ENCODE data around the gene INSL3. TPM values are rescaled to one million over a fixed set of nuclear protein-coding genes. Genes with fewer than 3 reads are reported as not detected.

Gene INSL3
- total and polyA plus RNA-seq, 2 donors from 2014 or later: not detected

DNA sequence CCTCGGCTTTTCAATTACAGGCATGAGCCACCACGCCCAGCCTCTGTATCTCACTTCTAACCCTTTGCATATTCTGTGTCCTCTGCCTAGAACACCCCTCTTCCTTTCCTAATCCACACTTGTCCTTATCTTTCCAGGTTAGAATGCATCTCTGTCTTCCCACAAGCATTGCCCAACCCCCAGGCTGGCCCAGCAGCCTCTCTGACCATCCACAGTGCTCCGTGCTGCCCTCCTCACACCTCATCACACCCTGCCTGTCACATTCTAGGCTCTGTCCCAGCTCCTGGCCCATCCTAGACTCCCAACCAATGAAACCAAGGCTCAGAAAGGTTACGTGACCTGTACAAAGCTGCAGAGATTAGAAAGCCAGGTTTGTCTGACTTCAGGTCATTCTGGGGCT is 15.2 kb upstream of the INSL3 start:
- Histone ChIP-seq H3K27ac (ENCODE audit: low read depth in 2 of 2, low read length in 2 of 2) (no peak overlapping the region), H3K9me3 (ENCODE audit: control insufficient read depth in 2 of 3, insufficient read depth in 1 of 3, low read length in 3 of 3) (no peaks in the 10 kb centered on the region), H3K4me3 (ENCODE audit: low read length in 3 of 3) (no peak overlapping the region), H3K27me3 (ENCODE audit: control insufficient read depth, insufficient read depth, low read length) (no peaks in the 10 kb centered on the region), H3K36me3 (ENCODE audit: control insufficient read depth in 2 of 3, insufficient read depth in 3 of 3, low read length in 3 of 3) (no peaks in the 10 kb centered on the region), H3K4me1 (ENCODE audit: control insufficient read depth in 2 of 3, insufficient read depth in 2 of 3, low read depth in 1 of 3, low read length in 3 of 3) (peaks cover 0 to 2% (median 0%) of the 10 kb centered on the region in 3 donors), H3K9ac (ENCODE audit: low read length in 3 of 3) (no peak overlapping the region)
- DNase-seq: no peak
- TF ChIP-seq, protein P1, sequence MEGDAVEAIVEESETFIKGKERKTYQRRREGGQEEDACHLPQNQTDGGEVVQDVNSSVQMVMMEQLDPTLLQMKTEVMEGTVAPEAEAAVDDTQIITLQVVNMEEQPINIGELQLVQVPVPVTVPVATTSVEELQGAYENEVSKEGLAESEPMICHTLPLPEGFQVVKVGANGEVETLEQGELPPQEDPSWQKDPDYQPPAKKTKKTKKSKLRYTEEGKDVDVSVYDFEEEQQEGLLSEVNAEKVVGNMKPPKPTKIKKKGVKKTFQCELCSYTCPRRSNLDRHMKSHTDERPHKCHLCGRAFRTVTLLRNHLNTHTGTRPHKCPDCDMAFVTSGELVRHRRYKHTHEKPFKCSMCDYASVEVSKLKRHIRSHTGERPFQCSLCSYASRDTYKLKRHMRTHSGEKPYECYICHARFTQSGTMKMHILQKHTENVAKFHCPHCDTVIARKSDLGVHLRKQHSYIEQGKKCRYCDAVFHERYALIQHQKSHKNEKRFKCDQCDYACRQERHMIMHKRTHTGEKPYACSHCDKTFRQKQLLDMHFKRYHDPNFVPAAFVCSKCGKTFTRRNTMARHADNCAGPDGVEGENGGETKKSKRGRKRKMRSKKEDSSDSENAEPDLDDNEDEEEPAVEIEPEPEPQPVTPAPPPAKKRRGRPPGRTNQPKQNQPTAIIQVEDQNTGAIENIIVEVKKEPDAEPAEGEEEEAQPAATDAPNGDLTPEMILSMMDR (IDR thresholded peaks at IDR 0.05; ENCODE audit: borderline replicate concordance, extremely low read depth, insufficient read depth): no peak
- no peak for FAIRE-seq
- intact Hi-C loops (cut with DNase I): no loop called here

DNA sequence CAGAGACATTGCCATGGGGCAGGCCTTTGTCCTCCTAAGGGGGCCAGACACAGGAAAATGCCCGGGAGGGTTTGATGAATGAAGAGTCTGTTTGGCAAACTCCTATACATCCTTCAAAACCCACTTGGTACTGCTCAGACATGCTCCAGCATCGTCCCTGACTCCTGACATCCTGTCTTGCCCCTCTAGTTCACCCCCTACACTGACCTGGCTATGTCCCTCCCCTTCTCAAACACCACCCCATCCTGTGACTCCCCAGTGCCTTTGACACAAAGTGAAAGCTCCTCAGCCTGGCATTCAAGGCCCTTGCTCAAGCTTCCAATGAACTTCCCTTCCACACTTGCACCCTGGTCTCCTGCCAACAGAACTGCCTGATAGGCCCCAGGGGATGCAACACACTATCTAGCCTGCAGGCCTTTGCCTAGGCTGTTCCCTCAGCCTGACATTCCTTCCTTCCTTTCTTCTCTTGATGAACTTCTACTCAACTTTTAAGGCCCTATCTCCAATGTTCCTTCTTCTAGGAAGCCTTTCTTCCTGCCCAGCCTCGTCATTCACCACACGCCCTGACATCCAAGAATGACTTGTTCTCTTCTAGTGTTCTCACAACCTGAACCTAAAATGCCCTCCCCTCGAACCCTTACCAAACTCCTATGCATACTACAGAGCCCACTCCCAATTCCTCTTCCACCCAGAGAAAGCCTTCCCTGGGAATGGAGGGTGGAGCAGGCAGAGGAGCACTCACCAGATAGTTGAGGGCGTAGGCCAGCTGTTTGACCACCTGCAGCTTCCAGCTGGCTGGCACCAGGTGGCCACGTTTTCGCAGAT is 14.1 kb upstream of the INSL3 start:
- no peak overlapping the region for H3K4me3 ChIP-seq (ENCODE audit: low read length in 3 of 3)
- TF ChIP-seq, protein P1 (IDR thresholded peaks at IDR 0.05; ENCODE audit: borderline replicate concordance, extremely low read depth, insufficient read depth): no peak
- no peaks in the 10 kb centered on the region for H3K9me3 ChIP-seq (ENCODE audit: control insufficient read depth in 2 of 3, insufficient read depth in 1 of 3, low read length in 3 of 3)
- intact Hi-C loops (cut with DNase I): no loop called here
- DNase-seq (no peak), FAIRE-seq (no peak)
- no peaks in the 10 kb centered on the region for H3K27me3 ChIP-seq (ENCODE audit: control insufficient read depth, insufficient read depth, low read length)
- H3K4me1 ChIP-seq (ENCODE audit: control insufficient read depth in 2 of 3, insufficient read depth in 2 of 3, low read depth in 1 of 3, low read length in 3 of 3): no peaks in the 10 kb centered on the region
- no peaks in the 10 kb centered on the region for H3K36me3 ChIP-seq (ENCODE audit: control insufficient read depth in 2 of 3, insufficient read depth in 3 of 3, low read length in 3 of 3)
- H3K27ac ChIP-seq (ENCODE audit: low read depth in 2 of 2, low read length in 2 of 2): no peak overlapping the region
- no peak overlapping the region for H3K9ac ChIP-seq (ENCODE audit: low read length in 3 of 3)

GRCh38 chr19:17834350-17835181 is 13.2 kb upstream of the INSL3 start:
- intact Hi-C loops (cut with DNase I): no loop called here
- Histone ChIP-seq H3K36me3 (ENCODE audit: control insufficient read depth in 2 of 3, insufficient read depth in 3 of 3, low read length in 3 of 3) (no peaks in the 10 kb centered on the region), H3K27me3 (ENCODE audit: control insufficient read depth, insufficient read depth, low read length) (no peaks in the 10 kb centered on the region), H3K27ac (ENCODE audit: low read depth in 2 of 2, low read length in 2 of 2) (no peak overlapping the region), H3K4me3 (ENCODE audit: low read length in 3 of 3) (no peak overlapping the region), H3K4me1 (ENCODE audit: control insufficient read depth in 2 of 3, insufficient read depth in 2 of 3, low read depth in 1 of 3, low read length in 3 of 3) (no peaks in the 10 kb centered on the region), H3K9ac (ENCODE audit: low read length in 3 of 3) (no peak overlapping the region), H3K9me3 (ENCODE audit: control insufficient read depth in 2 of 3, insufficient read depth in 1 of 3, low read length in 3 of 3) (no peaks in the 10 kb centered on the region)
- FAIRE-seq (no peak), DNase-seq (no peak)
- TF ChIP-seq, protein P1 (IDR thresholded peaks at IDR 0.05; ENCODE audit: borderline replicate concordance, extremely low read depth, insufficient read depth): no peak

Measured in kidney (tissue), 14 donors.